WI38 (cell line): ENCODE data around the gene RASA2.

ENCODE experiments used
- H3K4me3 ChIP-seq: 2 replicates; pipeline ENCODE4 v1.5.1; 2011; ENCODE audit warnings: low read depth, mild to moderate bottlenecking, control low read depth, low read length
- TF ChIP-seq, protein P1 (sequence below): IDR thresholded peaks from 2 replicates; pipeline ENCODE4 v1.5.1; 2012; ENCODE audit warnings: low read depth, mild to moderate bottlenecking, control low read depth, low read length

Gene RASA2

DNA sequence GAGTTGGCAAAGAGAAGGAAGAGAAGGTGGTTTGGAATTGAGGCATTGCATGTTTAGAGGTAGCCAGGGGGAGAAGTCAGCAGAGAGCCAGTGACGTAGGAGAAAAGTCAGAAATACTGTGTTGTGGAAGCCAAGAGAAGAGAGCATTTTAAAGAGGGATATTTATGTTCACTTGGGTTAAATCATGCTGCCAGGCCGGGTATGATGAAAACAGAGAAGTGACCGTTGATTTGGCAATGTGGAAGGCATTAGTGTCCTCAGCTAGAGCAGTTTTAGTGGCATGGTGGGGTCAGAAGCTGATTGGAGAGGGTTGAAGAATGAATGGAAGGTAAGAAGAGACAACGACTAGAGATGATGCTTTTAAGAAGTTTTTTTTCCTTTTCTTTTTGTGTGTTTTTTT, 24.5 kb downstream of the RASA2 start:
- no peak overlapping the region for H3K4me3 ChIP-seq
- TF ChIP-seq, protein P1, sequence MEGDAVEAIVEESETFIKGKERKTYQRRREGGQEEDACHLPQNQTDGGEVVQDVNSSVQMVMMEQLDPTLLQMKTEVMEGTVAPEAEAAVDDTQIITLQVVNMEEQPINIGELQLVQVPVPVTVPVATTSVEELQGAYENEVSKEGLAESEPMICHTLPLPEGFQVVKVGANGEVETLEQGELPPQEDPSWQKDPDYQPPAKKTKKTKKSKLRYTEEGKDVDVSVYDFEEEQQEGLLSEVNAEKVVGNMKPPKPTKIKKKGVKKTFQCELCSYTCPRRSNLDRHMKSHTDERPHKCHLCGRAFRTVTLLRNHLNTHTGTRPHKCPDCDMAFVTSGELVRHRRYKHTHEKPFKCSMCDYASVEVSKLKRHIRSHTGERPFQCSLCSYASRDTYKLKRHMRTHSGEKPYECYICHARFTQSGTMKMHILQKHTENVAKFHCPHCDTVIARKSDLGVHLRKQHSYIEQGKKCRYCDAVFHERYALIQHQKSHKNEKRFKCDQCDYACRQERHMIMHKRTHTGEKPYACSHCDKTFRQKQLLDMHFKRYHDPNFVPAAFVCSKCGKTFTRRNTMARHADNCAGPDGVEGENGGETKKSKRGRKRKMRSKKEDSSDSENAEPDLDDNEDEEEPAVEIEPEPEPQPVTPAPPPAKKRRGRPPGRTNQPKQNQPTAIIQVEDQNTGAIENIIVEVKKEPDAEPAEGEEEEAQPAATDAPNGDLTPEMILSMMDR, result no peak

DNA sequence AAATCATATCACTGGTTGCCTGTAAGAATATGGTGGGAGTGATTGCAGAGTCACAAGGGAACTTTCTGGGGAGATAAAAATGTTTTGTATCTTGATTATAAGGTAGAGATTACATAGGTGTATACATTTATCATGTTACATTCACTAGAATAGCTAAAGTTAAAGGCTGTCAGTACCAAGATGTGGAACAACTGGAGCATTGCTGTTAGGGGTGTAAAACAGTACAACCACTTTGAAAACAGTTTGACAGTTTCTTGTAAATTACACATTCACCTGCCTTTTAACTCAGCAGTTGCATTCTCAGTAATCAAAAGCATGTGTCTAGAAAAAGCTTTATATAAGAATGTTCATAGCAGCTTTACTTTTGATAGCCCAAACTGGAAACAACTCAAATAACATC, 27.6 kb downstream of the RASA2 start:
- TF ChIP-seq, protein P1, result no peak
- no peak overlapping the region for H3K4me3 ChIP-seq

DNA sequence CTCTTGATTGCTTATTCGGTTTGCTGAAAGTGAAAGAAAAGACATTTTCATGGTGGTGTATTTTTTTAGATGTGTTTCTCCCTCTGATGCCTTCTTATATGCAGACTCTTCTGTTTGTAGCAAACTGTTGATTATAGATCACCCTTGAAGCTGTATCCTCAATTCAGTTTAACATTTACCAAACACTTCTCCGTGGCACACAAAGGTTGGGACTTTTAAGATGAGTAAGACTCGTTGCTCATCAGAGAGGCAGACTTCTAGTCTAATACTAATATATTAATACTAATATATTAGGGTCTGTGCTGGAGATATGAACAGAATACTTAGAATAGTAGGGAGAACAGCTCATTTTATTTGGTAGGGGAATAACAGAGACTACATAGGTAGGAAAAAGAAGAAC, 32.8 kb downstream of the RASA2 start:
- TF ChIP-seq, protein P1, result no peak

DNA sequence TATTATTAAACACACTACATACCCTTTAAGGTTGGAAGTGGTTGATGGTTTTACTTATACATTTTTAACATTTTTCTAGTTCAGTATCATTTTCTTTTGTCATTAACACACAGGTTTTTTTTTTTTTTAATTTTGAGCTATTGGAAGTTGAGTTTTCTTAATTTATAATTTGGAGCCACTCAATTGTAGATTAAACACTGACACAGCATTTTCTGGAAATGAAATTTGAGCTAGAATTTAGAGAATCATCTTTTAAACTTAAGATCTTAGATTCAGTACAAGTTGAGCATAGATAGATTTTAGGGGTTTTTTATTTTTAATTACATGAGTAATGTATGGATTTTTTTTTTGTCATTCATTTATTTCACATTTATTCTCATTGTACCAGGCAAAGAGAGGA, 35.0 kb downstream of the RASA2 start:
- TF ChIP-seq, protein P1, result no peak
- H3K4me3 ChIP-seq, result no peak overlapping the region

More for the DNA sequence above, 32.8 kb downstream of the RASA2 start:
- H3K4me3 ChIP-seq, result no peak overlapping the region

DNA sequence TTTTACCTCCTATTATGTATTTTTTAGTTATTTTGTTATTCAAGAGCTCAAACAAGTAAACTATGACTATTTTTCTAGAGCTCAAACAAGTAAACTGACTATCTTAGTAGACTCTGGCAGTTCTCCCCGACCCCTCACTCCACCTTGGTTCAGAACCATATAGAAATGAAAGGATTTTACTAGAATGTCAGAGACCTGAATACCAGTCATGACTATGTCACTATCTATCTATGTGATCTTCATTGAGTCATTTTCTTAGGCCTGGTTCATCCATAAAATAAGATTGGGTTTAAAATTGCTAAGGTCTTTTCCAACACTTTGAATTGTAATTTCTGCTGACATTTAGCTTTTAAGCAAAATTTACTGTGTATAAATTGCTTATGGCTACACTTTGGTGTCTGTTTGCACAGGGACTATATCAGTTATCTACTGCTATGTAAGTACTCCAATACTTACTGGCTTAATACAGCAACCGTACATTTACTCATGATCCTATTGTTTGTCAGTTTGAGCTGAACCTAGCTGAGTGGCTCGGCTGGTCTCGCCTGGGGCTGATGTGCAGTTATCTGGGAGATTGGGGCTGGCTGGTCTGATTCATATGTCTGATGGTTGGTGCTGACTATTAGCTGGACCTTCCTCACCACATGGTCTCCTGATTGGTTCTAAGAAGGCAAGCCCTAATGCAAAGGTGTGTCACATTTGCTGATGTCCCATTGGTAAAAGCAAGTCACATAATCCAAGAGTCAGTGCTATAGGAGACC, 37.0 kb downstream of the RASA2 start:
- TF ChIP-seq, protein P1, result no peak
- H3K4me3 ChIP-seq, result no peak overlapping the region

DNA sequence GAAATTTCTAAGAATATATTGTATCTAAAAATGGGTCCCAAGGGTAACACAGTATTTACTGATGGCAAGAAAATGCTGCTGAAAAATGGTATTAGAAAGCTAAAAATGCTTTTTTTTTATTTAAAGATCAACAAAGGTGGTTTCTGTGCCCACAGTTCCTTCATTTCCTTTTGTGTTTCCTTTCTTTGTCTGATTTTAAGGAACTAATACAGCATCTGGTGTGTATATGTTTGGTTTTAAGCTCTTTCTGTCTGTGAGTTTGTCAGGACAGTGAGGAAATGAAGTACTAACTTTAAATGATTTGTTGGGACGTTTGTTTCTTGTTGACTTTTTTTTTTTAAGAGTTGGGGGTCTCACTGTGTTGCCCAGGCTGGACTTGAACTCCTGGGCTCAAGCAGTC, 38.2 kb downstream of the RASA2 start:
- no peak overlapping the region for H3K4me3 ChIP-seq
- TF ChIP-seq, protein P1, result no peak

DNA sequence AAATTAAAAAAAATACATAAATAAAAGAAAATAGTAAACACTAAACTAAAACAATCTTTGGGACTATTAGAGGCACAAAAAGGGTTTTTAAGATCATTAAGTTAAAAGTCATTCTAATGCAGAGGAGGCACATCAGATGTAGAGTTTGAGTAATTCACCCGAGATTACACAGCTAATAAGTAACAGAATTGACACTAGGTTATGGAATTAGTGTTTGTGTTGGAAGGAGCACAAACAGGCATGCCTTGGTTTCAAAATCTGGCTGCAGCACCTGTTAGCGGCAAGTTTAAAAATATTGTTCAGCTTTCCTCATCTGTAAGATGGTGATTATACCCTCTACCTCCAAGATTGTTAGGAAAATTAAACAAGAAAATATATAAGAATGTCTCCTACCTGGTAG, 39.0 kb downstream of the RASA2 start:
- TF ChIP-seq, protein P1, result no peak
- no peak overlapping the region for H3K4me3 ChIP-seq
